RWPE1 (cell line): ENCODE data around the gene GLI2.

ENCODE experiments used
- CTCF ChIA-PET: fragments of 350-600 bp; sonication (Branson Sonifier 250); formaldehyde crosslinking; extraction: SDS; loops from one replicate; lab custom pipeline; 2021; lab: Yijun Ruan, JAX
- POLR2A ChIA-PET: fragments of 400-600 bp; formaldehyde crosslinking; extraction: SDS; loops from one replicate; lab custom pipeline; 2020; ENCODE audit warnings: antibody characterized with exemption; ENCODE audit not compliant: low non-redundant PET; lab: Yijun Ruan, JAX
- DNase-seq: peaks from one replicate; pipeline ENCODE4 v3.0.0; 2012; ENCODE audit warnings: low spot score
- H3K27ac ChIP-seq: fragments of 450-650 bp; 2 replicates; pipeline ENCODE4 v1.5.1; 2017
- TF ChIP-seq, protein P1 (sequence below): fragments of 450-650 bp; conservative IDR thresholded peaks from 2 replicates; pipeline ENCODE4 v1.5.1; 2017; ENCODE audit warnings: low read depth, mild to moderate bottlenecking

GLI2 gene

DNA sequence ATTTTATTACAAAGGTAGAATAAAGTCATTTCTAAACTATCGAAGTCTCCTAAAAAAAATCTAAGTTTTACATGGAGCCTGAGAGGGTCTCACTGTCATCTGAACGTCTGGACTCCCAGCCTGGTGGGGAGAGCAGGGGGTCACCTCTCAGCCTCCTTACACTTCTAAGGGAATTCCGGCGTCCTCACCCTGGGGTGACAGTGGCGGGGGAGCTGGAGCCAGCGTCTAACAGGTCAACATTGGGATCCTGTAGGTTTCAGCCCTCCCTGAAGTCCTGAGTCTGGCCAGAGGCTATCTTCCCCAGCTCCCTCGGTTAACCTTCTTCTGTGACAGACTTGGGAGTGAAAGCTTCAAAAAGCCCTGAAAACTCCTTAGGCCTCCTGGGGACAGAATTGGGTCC lies 34.6 kb upstream of the GLI2 start:
- CTCF ChIA-PET, result interaction anchor here (0.5 to 1.0 kb wide), 4 partner anchors 369 to 663 kb away, joined by 3 to 5 read pairs (median 4); no protein-coding TSS in a partner anchor
- POLR2A ChIA-PET, result no interaction called here
- no peak for DNase-seq
- TF ChIP-seq, protein P1, sequence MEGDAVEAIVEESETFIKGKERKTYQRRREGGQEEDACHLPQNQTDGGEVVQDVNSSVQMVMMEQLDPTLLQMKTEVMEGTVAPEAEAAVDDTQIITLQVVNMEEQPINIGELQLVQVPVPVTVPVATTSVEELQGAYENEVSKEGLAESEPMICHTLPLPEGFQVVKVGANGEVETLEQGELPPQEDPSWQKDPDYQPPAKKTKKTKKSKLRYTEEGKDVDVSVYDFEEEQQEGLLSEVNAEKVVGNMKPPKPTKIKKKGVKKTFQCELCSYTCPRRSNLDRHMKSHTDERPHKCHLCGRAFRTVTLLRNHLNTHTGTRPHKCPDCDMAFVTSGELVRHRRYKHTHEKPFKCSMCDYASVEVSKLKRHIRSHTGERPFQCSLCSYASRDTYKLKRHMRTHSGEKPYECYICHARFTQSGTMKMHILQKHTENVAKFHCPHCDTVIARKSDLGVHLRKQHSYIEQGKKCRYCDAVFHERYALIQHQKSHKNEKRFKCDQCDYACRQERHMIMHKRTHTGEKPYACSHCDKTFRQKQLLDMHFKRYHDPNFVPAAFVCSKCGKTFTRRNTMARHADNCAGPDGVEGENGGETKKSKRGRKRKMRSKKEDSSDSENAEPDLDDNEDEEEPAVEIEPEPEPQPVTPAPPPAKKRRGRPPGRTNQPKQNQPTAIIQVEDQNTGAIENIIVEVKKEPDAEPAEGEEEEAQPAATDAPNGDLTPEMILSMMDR, result no peak
- H3K27ac ChIP-seq, result no peak overlapping the region

DNA sequence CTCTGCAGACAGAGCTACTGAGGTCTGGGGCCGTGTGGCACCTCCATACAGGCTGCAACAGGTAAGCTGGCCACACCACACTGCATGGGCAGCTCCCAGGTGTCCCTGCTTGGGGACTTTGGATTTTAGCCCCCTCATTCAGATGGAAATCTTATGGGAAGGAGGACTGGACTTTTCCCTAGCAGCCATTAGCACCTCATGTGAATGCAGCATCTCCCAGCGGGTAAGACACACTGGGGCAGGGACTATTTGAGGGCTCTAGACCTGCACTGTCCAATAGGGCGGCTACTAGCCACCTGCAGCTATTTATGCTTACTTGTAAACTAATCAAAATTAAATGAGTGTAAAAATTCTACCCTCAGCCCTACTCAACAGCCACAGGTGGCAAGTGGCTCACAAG lies 34.2 kb upstream of the GLI2 start:
- no peak overlapping the region for H3K27ac ChIP-seq
- no peak for DNase-seq
- TF ChIP-seq, protein P1, result no peak
- POLR2A ChIA-PET, result no interaction called here
- CTCF ChIA-PET, result interaction anchor here (0.8 to 1.0 kb wide), 3 partner anchors 369 to 378 kb away, joined by 3 to 5 read pairs (median 3); no protein-coding TSS in a partner anchor

GRCh38 chr2:120702061-120702460 lies 33.6 kb upstream of the GLI2 start:
- no peak for DNase-seq
- ChIA-PET POLR2A (no interaction called here), CTCF (no interaction called here)
- TF ChIP-seq, protein P1, result no peak
- H3K27ac ChIP-seq, result no peak overlapping the region

DNA sequence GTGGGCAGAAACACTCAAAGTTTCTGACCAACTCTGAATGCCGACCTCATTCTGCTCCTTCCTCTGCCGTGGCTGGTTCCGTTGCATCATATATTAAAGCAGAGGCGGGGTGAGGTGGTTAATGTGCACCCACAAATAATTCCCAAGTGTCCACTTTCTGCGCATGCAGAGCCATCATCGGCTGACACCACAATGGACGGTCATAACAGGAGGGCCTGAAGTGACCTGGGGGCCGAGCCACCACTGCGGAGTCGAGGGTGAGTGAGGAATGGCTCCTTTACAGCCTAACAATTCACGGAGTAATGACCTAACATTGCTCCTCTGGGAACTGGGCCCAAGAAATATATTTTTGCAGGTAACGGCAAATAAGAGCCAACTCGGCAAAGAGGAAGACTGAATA lies 32.9 kb upstream of the GLI2 start:
- DNase-seq, result no peak
- ChIA-PET POLR2A (no interaction called here), CTCF (no interaction called here)
- H3K27ac ChIP-seq, result no peak overlapping the region
- TF ChIP-seq, protein P1, result no peak

DNA sequence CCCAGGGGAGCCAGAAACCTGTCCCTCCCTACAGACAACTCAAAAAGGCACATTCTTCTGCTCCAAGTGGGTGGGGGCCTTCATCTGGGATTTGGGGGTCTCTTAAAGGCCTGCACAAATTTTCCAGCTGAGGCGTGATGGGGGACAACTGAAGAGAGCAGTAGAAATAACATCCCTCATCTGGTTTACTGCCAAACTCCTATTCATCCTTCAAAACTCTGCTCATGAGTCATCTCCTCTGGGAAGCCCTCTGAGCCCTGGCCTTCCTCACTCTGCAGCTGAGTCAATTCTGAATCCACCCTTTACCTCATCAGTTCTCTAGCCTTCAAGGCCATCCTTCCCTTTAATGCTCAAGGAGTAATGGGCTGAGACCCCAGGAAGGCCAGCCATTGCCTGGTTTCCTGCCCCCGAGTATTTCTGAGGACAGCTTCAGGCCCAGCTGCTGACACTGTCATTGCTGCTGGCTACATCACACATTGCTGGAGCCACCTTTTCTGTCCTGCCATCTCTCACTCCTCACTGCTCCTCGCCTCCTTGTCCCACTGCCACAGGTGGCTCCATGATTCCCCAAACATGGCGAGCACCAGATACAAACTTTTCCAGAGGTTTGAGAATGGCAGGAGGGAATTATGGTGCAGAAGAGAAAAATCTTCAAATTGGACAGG lies 32.2 kb upstream of the GLI2 start:
- CTCF ChIA-PET, result no interaction called here
- H3K27ac ChIP-seq, result no peak overlapping the region
- POLR2A ChIA-PET, result no interaction called here

DNA sequence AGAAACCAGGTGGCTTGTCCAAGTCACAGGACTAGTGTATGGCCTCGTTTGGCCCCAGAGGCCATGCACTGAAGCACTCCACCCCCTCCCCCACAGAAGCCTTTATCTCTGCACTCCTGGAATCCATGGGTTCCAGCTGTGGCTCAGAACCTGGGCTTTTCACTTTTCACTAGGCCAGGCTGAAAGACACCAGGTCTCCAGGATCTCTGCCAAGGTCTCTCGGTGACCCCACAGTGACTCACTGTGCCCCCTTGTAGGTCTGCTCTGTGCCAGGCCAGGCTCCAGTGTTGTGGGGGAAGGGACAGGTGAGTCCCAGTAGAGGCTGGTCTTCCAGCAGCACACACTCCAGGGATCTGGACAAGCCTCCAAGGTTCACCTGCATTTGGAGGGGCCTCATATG lies 31.0 kb upstream of the GLI2 start:
- POLR2A ChIA-PET, result no interaction called here
- DNase-seq, result no peak
- TF ChIP-seq, protein P1, result no peak
- CTCF ChIA-PET, result interaction anchor here (0.6 to 1.1 kb wide), 2 partner anchors 367 to 936 kb away, joined by 3 read pairs; no protein-coding TSS in a partner anchor
- no peak overlapping the region for H3K27ac ChIP-seq

More for the DNA sequence above, 32.2 kb upstream of the GLI2 start:
- DNase-seq, result no peak
- TF ChIP-seq, protein P1, result no peak
